Astrocyte (in vitro differentiated cells and primary cell): ENCODE measurements around the gene FAM83F. TPM values are rescaled to one million over a fixed set of nuclear protein-coding genes. Genes with fewer than 3 reads are reported as not detected.
A peak's percentile ranks its signal among the peaks of the same experiment; 100 is the strongest.

Source experiments
- DNase-seq: peaks from one replicate; pipeline ENCODE4 v3.0.0-alpha.2; 2010; ENCODE audit warnings: low read depth
- FAIRE-seq: peaks from 2 replicates; lab custom pipeline; 2011; peaks lifted over from hg19 to GRCh38; lab: Jason Lieb, UNC
- H2AFZ ChIP-seq: 2 replicates; pipeline ENCODE4 v1.6.0; 2012; ENCODE audit warnings: low read depth, low read length, inconsistent platforms
- H3K27ac ChIP-seq: 2 replicates; pipeline ENCODE4 v1.5.1; 2011; ENCODE audit warnings: low read depth, low read length, inconsistent platforms
- H3K27me3 ChIP-seq: 2 replicates; pipeline ENCODE4 v1.6.0; 2011; ENCODE audit warnings: low read length, inconsistent platforms; ENCODE audit not compliant: insufficient read depth
- H3K36me3 ChIP-seq: 2 replicates; pipeline ENCODE4 v1.5.1; 2011; ENCODE audit warnings: low read length, inconsistent platforms; ENCODE audit not compliant: insufficient read depth
- H3K4me1 ChIP-seq: 2 replicates; pipeline ENCODE4 v1.5.1; 2011; ENCODE audit warnings: low read length, inconsistent platforms; ENCODE audit not compliant: insufficient read depth
- H3K4me2 ChIP-seq: 2 replicates; pipeline ENCODE4 v1.6.0; 2012; ENCODE audit warnings: low read length, inconsistent platforms
- H3K4me3 ChIP-seq: 2 replicates; pipeline ENCODE4 v1.5.1; 2011; ENCODE audit warnings: low read depth, mild to moderate bottlenecking, low read length, inconsistent platforms; ENCODE audit not compliant: insufficient read depth
- H3K79me2 ChIP-seq: 2 replicates; pipeline ENCODE4 v1.6.0; 2012; ENCODE audit warnings: mild to moderate bottlenecking, low read length, inconsistent platforms; ENCODE audit not compliant: insufficient read depth
- H3K9ac ChIP-seq: 2 replicates; pipeline ENCODE4 v1.6.0; 2012; ENCODE audit warnings: mild to moderate bottlenecking, low read length, inconsistent platforms
- H3K9me3 ChIP-seq: 2 replicates; pipeline ENCODE4 v1.5.1; 2012; ENCODE audit warnings: low read depth, mild to moderate bottlenecking, low read length, inconsistent platforms; ENCODE audit not compliant: insufficient read depth
- H4K20me1 ChIP-seq: 2 replicates; pipeline ENCODE4 v1.6.0; 2012; ENCODE audit warnings: low read length, inconsistent platforms; ENCODE audit not compliant: insufficient read depth
- H3K27ac Mint-ChIP-seq: one replicate; pipeline ENCODE4 v1.8.0; 2021; ENCODE audit warnings: mild to moderate bottlenecking, mixed read lengths; ENCODE audit not compliant: unreplicated experiment
- H3K27me3 Mint-ChIP-seq: one replicate; pipeline ENCODE4 v1.8.0; 2021; ENCODE audit warnings: low read depth, mixed read lengths; ENCODE audit not compliant: unreplicated experiment
- H3K36me3 Mint-ChIP-seq: one replicate; pipeline ENCODE4 v1.8.0; 2021; ENCODE audit warnings: low read depth, mixed read lengths; ENCODE audit not compliant: unreplicated experiment
- H3K4me1 Mint-ChIP-seq: one replicate; pipeline ENCODE4 v1.8.0; 2021; ENCODE audit warnings: low read depth, mixed read lengths; ENCODE audit not compliant: unreplicated experiment
- H3K4me3 Mint-ChIP-seq: one replicate; pipeline ENCODE4 v1.8.0; 2021; ENCODE audit warnings: mild to moderate bottlenecking, moderate library complexity, mixed read lengths; ENCODE audit not compliant: unreplicated experiment
- H3K9me3 Mint-ChIP-seq: one replicate; pipeline ENCODE4 v1.8.0; 2021; ENCODE audit warnings: mild to moderate bottlenecking, mixed read lengths; ENCODE audit not compliant: unreplicated experiment
- EZH2 ChIP-seq: IDR thresholded peaks from 2 replicates; pipeline ENCODE4 v1.6.1; 2012; ENCODE audit warnings: mild to moderate bottlenecking, low read length, inconsistent platforms; ENCODE audit not compliant: insufficient read depth
- total RNA-seq: library from RNA; stranded (reverse); gene quantifications from 2 replicates; pipeline ENCODE4 v1.2.1, GENCODE V29; 2021
- TF ChIP-seq, protein P1 (sequence below): IDR thresholded peaks from 2 replicates; pipeline ENCODE4 v1.5.1; 2011; ENCODE audit warnings: low read depth, mild to moderate bottlenecking, inconsistent platforms, low read length, moderate library complexity; ENCODE audit not compliant: insufficient read depth

The FAM83F gene
- total RNA-seq, 1 donor from 2014 or later: 0.79 TPM

DNA sequence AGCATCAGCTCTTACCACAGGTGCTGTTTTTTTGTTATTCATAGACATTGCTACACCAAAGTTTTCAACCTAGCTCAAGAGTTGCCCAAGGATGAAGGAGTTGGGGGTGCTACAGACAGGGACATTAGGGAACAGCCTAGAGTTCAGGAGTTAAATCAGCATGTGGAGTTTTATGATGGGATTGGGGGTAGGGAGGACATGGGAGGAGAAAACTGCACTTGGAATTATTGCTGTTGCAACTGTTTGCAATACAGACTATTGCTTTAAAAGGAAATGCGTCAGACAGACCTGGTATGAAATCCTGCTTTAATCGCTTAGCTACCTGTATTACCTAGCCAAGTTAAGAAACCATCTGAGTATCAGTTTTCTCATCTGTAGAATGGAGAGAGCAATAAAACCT lies 28.3 kb upstream of the FAM83F start:
- Histone ChIP-seq H3K79me2 (no peaks in the 10 kb centered on the region), H3K27ac (no peak overlapping the region), H3K9ac (no peak overlapping the region), H3K4me1 (peaks cover 34% of the 10 kb centered on the region), H4K20me1 (no peaks in the 10 kb centered on the region), H2AFZ (no peak overlapping the region), H3K36me3 (no peaks in the 10 kb centered on the region), H3K27me3 (no peaks in the 10 kb centered on the region), H3K4me2 (peak overlapping the region; percentile 55), H3K9me3 (no peaks in the 10 kb centered on the region), H3K4me3 (no peak overlapping the region)
- Mint-ChIP-seq H3K27ac (no peak overlapping the region), H3K9me3 (peaks cover 4% of the 10 kb centered on the region), H3K36me3 (peaks cover 3% of the 10 kb centered on the region), H3K4me1 (peaks cover 27% of the 10 kb centered on the region), H3K4me3 (no peak overlapping the region), H3K27me3 (peaks cover 11% of the 10 kb centered on the region)
- FAIRE-seq (no peak), DNase-seq (no peak)
- TF ChIP-seq, protein P1, sequence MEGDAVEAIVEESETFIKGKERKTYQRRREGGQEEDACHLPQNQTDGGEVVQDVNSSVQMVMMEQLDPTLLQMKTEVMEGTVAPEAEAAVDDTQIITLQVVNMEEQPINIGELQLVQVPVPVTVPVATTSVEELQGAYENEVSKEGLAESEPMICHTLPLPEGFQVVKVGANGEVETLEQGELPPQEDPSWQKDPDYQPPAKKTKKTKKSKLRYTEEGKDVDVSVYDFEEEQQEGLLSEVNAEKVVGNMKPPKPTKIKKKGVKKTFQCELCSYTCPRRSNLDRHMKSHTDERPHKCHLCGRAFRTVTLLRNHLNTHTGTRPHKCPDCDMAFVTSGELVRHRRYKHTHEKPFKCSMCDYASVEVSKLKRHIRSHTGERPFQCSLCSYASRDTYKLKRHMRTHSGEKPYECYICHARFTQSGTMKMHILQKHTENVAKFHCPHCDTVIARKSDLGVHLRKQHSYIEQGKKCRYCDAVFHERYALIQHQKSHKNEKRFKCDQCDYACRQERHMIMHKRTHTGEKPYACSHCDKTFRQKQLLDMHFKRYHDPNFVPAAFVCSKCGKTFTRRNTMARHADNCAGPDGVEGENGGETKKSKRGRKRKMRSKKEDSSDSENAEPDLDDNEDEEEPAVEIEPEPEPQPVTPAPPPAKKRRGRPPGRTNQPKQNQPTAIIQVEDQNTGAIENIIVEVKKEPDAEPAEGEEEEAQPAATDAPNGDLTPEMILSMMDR: no peak

DNA sequence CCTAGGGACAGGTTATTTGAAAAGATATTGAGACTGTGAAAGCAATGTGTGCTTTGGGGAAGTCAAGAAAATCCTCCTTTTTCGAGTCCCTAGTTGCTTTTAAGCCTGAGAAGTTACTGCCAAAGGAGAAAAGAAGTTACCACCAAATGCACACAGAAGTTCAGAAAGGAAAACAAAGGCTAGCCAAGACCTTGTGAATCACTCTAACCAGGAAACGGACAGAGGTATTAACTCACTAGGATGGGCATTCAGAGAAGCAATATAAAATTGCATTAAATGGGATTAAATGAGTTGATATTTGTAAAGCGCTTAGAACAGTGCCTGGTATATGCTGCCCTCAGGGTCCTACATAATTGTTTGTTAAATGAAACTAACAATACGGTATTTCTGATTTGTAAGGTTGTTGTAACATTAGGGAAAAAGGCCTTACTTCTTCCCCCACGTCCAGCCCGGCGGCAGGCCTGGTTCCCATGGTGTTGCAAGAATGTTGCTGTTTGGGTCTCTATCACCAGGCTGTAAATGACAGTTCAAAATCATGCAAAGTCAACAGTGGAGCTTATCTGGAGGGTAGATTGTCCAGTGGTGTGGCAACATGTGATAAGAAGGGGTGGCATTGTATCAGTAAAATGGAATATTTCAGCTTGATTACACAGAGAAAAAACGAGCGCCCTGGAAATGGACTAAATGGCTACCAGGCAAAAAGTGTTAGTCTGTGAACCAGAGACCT lies 27.5 kb upstream of the FAM83F start:
- peak overlapping the region; percentile 55 for H3K4me2 ChIP-seq
- no peak for FAIRE-seq
- no peak overlapping the region for H3K4me3 Mint-ChIP-seq

More for the DNA sequence above, 27.5 kb upstream of the FAM83F start:
- TF ChIP-seq, protein P1: no peak
- no peak for TF ChIP-seq EZH2
- Histone ChIP-seq H3K4me1 (peaks cover 27% of the 10 kb centered on the region), H4K20me1 (no peaks in the 10 kb centered on the region), H3K9ac (no peak overlapping the region), H3K27ac (peak overlapping the region; percentile 9), H3K4me3 (no peak overlapping the region), H2AFZ (peak overlapping the region; percentile 35), H3K79me2 (no peaks in the 10 kb centered on the region), H3K27me3 (peaks cover 3% of the 10 kb centered on the region), H3K9me3 (no peaks in the 10 kb centered on the region), H3K36me3 (no peaks in the 10 kb centered on the region)
- H3K9me3 Mint-ChIP-seq: peaks cover 4% of the 10 kb centered on the region
- peak; percentile 66 for DNase-seq
- peaks cover 3% of the 10 kb centered on the region for H3K36me3 Mint-ChIP-seq
- peaks cover 15% of the 10 kb centered on the region for H3K27me3 Mint-ChIP-seq
- peaks cover 20% of the 10 kb centered on the region for H3K4me1 Mint-ChIP-seq
- peak overlapping the region; percentile 2 for H3K27ac Mint-ChIP-seq
